IPS-20b (cell line): ENCODE measurements around the gene ALK.

Experiments
- H3K27ac ChIP-seq: one replicate; pipeline ENCODE4 v1.5.1; 2013; ENCODE audit warnings: low read length
- H3K27me3 ChIP-seq: 2 replicates; pipeline ENCODE4 v1.6.1; 2013; ENCODE audit warnings: mild to moderate bottlenecking, low read length, inconsistent platforms; ENCODE audit not compliant: insufficient read depth
- H3K36me3 ChIP-seq: 2 replicates; pipeline ENCODE4 v1.6.1; 2013; ENCODE audit warnings: low read depth, mild to moderate bottlenecking, inconsistent platforms, low read length, moderate library complexity; ENCODE audit not compliant: insufficient read depth
- H3K4me1 ChIP-seq: 2 replicates; pipeline ENCODE4 v1.6.1; 2013; ENCODE audit warnings: mild to moderate bottlenecking, control low read depth, inconsistent platforms, low read length, moderate library complexity; ENCODE audit not compliant: insufficient read depth
- H3K4me3 ChIP-seq: 2 replicates; pipeline ENCODE4 v1.5.1; 2013; ENCODE audit warnings: mild to moderate bottlenecking, low read length, inconsistent platforms
- H3K9ac ChIP-seq: 2 replicates; pipeline ENCODE4 v1.6.1; 2013; ENCODE audit warnings: low read depth, mild to moderate bottlenecking, inconsistent platforms, low read length, moderate library complexity
- H3K9me3 ChIP-seq: 2 replicates; pipeline ENCODE4 v1.6.1; 2013; ENCODE audit warnings: mild to moderate bottlenecking, low read depth, low read length, inconsistent platforms; ENCODE audit not compliant: insufficient read depth

ALK gene

GRCh38 chr2:29495068-29495467 is 426.3 kb downstream of the ALK start:
- Histone ChIP-seq H3K4me3 (no peak overlapping the region), H3K4me1 (no peaks in the 10 kb centered on the region), H3K27me3 (no peaks in the 10 kb centered on the region), H3K27ac (no peak overlapping the region), H3K9me3 (no peaks in the 10 kb centered on the region), H3K9ac (no peak overlapping the region), H3K36me3 (no peaks in the 10 kb centered on the region)

DNA sequence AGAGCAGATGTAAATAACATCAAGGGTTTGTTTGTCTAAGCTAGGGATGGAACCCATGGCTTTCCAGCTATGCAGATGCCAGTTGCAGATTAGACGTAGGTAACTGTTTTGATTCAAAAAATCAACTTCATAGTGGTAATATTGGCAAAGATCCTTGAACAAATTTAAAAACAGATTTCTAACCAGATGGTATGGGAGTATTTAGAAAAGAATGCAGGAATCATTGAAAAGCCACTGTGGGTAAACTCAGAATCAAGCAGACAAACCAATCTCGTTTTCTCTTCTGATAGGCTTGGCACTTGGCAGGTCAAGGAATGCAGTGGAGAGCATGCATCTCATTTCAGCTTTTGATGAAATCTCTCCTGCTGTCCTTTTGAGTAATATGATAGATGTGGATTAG is 428.7 kb downstream of the ALK start:
- Histone ChIP-seq H3K9ac (no peak overlapping the region), H3K27me3 (no peaks in the 10 kb centered on the region), H3K27ac (no peak overlapping the region), H3K4me1 (no peaks in the 10 kb centered on the region), H3K36me3 (no peaks in the 10 kb centered on the region), H3K9me3 (no peaks in the 10 kb centered on the region), H3K4me3 (no peak overlapping the region)

- H3K36me3 ChIP-seq, result no peaks in the 10 kb centered on the region
- H3K27me3 ChIP-seq, result no peaks in the 10 kb centered on the region
- no peak overlapping the region for H3K27ac ChIP-seq
- H3K4me1 ChIP-seq, result no peaks in the 10 kb centered on the region
- H3K4me3 ChIP-seq, result no peak overlapping the region
- H3K9me3 ChIP-seq, result no peaks in the 10 kb centered on the region
- H3K9ac ChIP-seq, result no peak overlapping the region
Measured at GRCh38 chr2:29490045-29490444, 431.3 kb downstream of the ALK start.

DNA sequence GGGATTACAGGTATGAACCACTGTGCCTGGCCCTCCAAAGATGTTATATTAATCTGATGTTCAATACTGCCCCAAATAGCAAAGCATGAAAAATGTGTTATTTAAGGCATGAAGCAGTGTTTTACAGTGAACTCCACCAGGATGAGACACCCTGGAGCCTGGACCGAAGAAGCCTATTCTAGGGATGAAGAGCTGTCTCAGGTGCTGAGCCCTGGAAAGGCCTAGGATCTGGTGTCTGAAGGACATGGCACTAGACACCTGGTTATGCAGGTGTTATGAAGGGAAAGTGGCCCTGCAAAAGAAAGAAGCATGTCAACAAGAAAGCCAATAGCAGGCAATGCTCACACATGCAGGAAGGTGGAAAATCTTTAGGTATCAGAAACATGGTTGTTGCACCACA is 431.8 kb downstream of the ALK start:
- H3K9me3 ChIP-seq, result no peaks in the 10 kb centered on the region
- no peaks in the 10 kb centered on the region for H3K36me3 ChIP-seq
- H3K9ac ChIP-seq, result no peak overlapping the region
- H3K4me1 ChIP-seq, result no peaks in the 10 kb centered on the region
- H3K27ac ChIP-seq, result no peak overlapping the region
- no peak overlapping the region for H3K4me3 ChIP-seq
- no peaks in the 10 kb centered on the region for H3K27me3 ChIP-seq

GRCh38 chr2:29487967-29488555 is 433.3 kb downstream of the ALK start:
- no peaks in the 10 kb centered on the region for H3K9me3 ChIP-seq
- no peak overlapping the region for H3K27ac ChIP-seq
- H3K9ac ChIP-seq, result no peak overlapping the region
- no peaks in the 10 kb centered on the region for H3K36me3 ChIP-seq
- H3K4me3 ChIP-seq, result no peak overlapping the region
- no peaks in the 10 kb centered on the region for H3K4me1 ChIP-seq
- H3K27me3 ChIP-seq, result no peaks in the 10 kb centered on the region

GRCh38 chr2:29485631-29486030 is 435.8 kb downstream of the ALK start:
- Histone ChIP-seq H3K27me3 (no peaks in the 10 kb centered on the region), H3K4me3 (no peak overlapping the region), H3K9ac (no peak overlapping the region), H3K36me3 (no peaks in the 10 kb centered on the region), H3K4me1 (no peaks in the 10 kb centered on the region), H3K9me3 (no peaks in the 10 kb centered on the region), H3K27ac (no peak overlapping the region)

- H3K36me3 ChIP-seq, result no peaks in the 10 kb centered on the region
- H3K27me3 ChIP-seq, result no peaks in the 10 kb centered on the region
- H3K9me3 ChIP-seq, result no peaks in the 10 kb centered on the region
- H3K4me3 ChIP-seq, result no peak overlapping the region
- no peak overlapping the region for H3K27ac ChIP-seq
- no peaks in the 10 kb centered on the region for H3K4me1 ChIP-seq
- H3K9ac ChIP-seq, result no peak overlapping the region
Measured at GRCh38 chr2:29485117-29485516, 436.3 kb downstream of the ALK start.

DNA sequence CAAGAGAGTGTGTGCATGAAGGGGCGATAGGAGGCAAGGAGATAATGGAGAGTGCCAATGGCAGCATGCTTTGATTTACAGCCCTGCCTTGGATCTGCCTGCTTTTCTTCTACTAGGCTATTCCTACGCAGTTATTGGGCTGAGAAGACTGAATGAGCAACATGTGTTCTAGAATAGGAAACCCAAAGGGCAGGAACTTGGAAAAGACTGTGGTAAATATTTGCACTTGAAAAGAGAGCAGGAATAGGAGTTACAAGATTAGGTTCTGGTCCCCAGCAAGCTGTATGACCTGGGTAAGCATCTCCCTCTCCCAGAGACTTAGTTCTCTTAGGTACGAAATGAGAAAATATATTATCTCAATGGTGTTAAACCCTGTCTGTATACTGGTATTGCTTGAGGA is 438.5 kb downstream of the ALK start:
- H3K27ac ChIP-seq, result no peak overlapping the region

GRCh38 chr2:29482348-29482747 is 439.0 kb downstream of the ALK start:
- no peak overlapping the region for H3K4me3 ChIP-seq
- no peaks in the 10 kb centered on the region for H3K4me1 ChIP-seq
- H3K36me3 ChIP-seq, result no peaks in the 10 kb centered on the region
- H3K27me3 ChIP-seq, result no peaks in the 10 kb centered on the region
- H3K27ac ChIP-seq, result no peak overlapping the region
- H3K9me3 ChIP-seq, result no peaks in the 10 kb centered on the region
- H3K9ac ChIP-seq, result no peak overlapping the region

More for the DNA sequence above, 438.5 kb downstream of the ALK start:
- Histone ChIP-seq H3K9ac (no peak overlapping the region), H3K4me3 (no peak overlapping the region), H3K36me3 (no peaks in the 10 kb centered on the region), H3K27me3 (no peaks in the 10 kb centered on the region), H3K4me1 (no peaks in the 10 kb centered on the region), H3K9me3 (no peaks in the 10 kb centered on the region)

- Histone ChIP-seq H3K9me3 (no peaks in the 10 kb centered on the region), H3K4me1 (no peaks in the 10 kb centered on the region), H3K4me3 (no peak overlapping the region), H3K9ac (no peak overlapping the region), H3K27ac (no peak overlapping the region), H3K27me3 (no peaks in the 10 kb centered on the region), H3K36me3 (no peaks in the 10 kb centered on the region)
Measured at GRCh38 chr2:29481313-29481712, 440.1 kb downstream of the ALK start.

- no peaks in the 10 kb centered on the region for H3K4me1 ChIP-seq
- no peaks in the 10 kb centered on the region for H3K27me3 ChIP-seq
- H3K9me3 ChIP-seq, result no peaks in the 10 kb centered on the region
- no peak overlapping the region for H3K27ac ChIP-seq
- no peak overlapping the region for H3K4me3 ChIP-seq
- H3K9ac ChIP-seq, result no peak overlapping the region
- H3K36me3 ChIP-seq, result no peaks in the 10 kb centered on the region
Measured at GRCh38 chr2:29480426-29480825, 441.0 kb downstream of the ALK start.

GRCh38 chr2:29479401-29479800 is 442.0 kb downstream of the ALK start:
- H3K9ac ChIP-seq, result no peak overlapping the region
- no peaks in the 10 kb centered on the region for H3K36me3 ChIP-seq
- no peak overlapping the region for H3K4me3 ChIP-seq
- H3K9me3 ChIP-seq, result no peaks in the 10 kb centered on the region
- no peaks in the 10 kb centered on the region for H3K4me1 ChIP-seq
- no peaks in the 10 kb centered on the region for H3K27me3 ChIP-seq
- no peak overlapping the region for H3K27ac ChIP-seq

- Histone ChIP-seq H3K36me3 (no peaks in the 10 kb centered on the region), H3K9ac (no peak overlapping the region), H3K27ac (no peak overlapping the region), H3K4me3 (no peak overlapping the region), H3K4me1 (no peaks in the 10 kb centered on the region), H3K27me3 (no peaks in the 10 kb centered on the region), H3K9me3 (no peaks in the 10 kb centered on the region)
Measured at GRCh38 chr2:29478641-29479040, 442.7 kb downstream of the ALK start.
